Trophoblast cell (in vitro differentiated cells and primary cell): Measurements from ENCODE around the gene PHB1. TPM values are rescaled to one million over a fixed set of nuclear protein-coding genes. Genes with fewer than 3 reads are reported as not detected.

Source experiments
- DNase-seq, 2 donors: peaks; one replicate each; pipeline ENCODE4 v3.0.0-alpha.2; 2016
- H2AFZ ChIP-seq: 2 replicates; pipeline ENCODE4 v1.6.1; 2013; ENCODE audit warnings: low read length, moderate library complexity, mild to moderate bottlenecking; ENCODE audit not compliant: insufficient read depth, poor library complexity
- H2AK5ac ChIP-seq: 2 replicates; pipeline ENCODE4 v1.6.1; 2013; ENCODE audit warnings: mild to moderate bottlenecking, low read length
- H2BK120ac ChIP-seq: 2 replicates; pipeline ENCODE4 v1.6.1; 2013; ENCODE audit warnings: low read length, mild to moderate bottlenecking, moderate library complexity; ENCODE audit not compliant: insufficient read depth, poor library complexity
- H2BK12ac ChIP-seq: 2 replicates; pipeline ENCODE4 v1.6.1; 2013; ENCODE audit warnings: mild to moderate bottlenecking, low read length, moderate library complexity
- H2BK5ac ChIP-seq: 2 replicates; pipeline ENCODE4 v1.6.1; 2013; ENCODE audit warnings: low read length, low read depth, moderate library complexity, mild to moderate bottlenecking; ENCODE audit not compliant: poor library complexity
- H3K14ac ChIP-seq: 2 replicates; pipeline ENCODE4 v1.6.1; 2013; ENCODE audit warnings: mild to moderate bottlenecking, low read length
- H3K18ac ChIP-seq: 2 replicates; pipeline ENCODE4 v1.6.1; 2013; ENCODE audit warnings: mild to moderate bottlenecking, low read length
- H3K23ac ChIP-seq: 2 replicates; pipeline ENCODE4 v1.6.1; 2013; ENCODE audit warnings: low read length
- H3K27ac ChIP-seq: 2 replicates; pipeline ENCODE4 v1.5.1; 2013; ENCODE audit warnings: low read depth, mild to moderate bottlenecking, inconsistent platforms, low read length, moderate library complexity
- H3K27me3 ChIP-seq: 2 replicates; pipeline ENCODE4 v1.6.1; 2013; ENCODE audit warnings: inconsistent platforms, mild to moderate bottlenecking, low read length, moderate library complexity; ENCODE audit not compliant: insufficient read depth
- H3K36me3 ChIP-seq, 2 experiments: 1 replicate in 1 of 2; 2 replicates in 1 of 2; pipeline ENCODE4 v1.6.1; 2013; ENCODE audit warnings: low read length in 2 of 2, mild to moderate bottlenecking in 2 of 2, moderate library complexity in 1 of 2; ENCODE audit not compliant: insufficient read depth in 2 of 2, control insufficient read depth in 1 of 2
- H3K4ac ChIP-seq: 2 replicates; pipeline ENCODE4 v1.6.1; 2013; ENCODE audit warnings: low read depth, mild to moderate bottlenecking, low read length, moderate library complexity
- H3K4me1 ChIP-seq, 2 experiments: 1 replicate in 1 of 2; 2 replicates in 1 of 2; pipeline ENCODE4 v1.6.1; 2013; ENCODE audit warnings: low read length in 2 of 2, mild to moderate bottlenecking in 2 of 2, moderate library complexity in 1 of 2; ENCODE audit not compliant: insufficient read depth in 2 of 2, control insufficient read depth in 1 of 2
- H3K4me2 ChIP-seq: 2 replicates; pipeline ENCODE4 v1.6.1; 2013; ENCODE audit warnings: inconsistent platforms, mild to moderate bottlenecking, low read length, moderate library complexity
- H3K4me3 ChIP-seq: 2 replicates; pipeline ENCODE4 v1.5.1; 2013; ENCODE audit warnings: mild to moderate bottlenecking, low read depth, low read length, inconsistent platforms
- H3K79me1 ChIP-seq: one replicate; pipeline ENCODE4 v1.6.1; 2013; ENCODE audit warnings: low read length
- H3K79me2 ChIP-seq: 2 replicates; pipeline ENCODE4 v1.6.1; 2013; ENCODE audit warnings: low read length, mild to moderate bottlenecking; ENCODE audit not compliant: control insufficient read depth, insufficient read depth, poor library complexity
- H3K9ac ChIP-seq: 2 replicates; pipeline ENCODE4 v1.6.1; 2013; ENCODE audit warnings: mild to moderate bottlenecking, low read length
- H3K9me3 ChIP-seq: 2 replicates; pipeline ENCODE4 v1.6.1; 2013; ENCODE audit warnings: low read depth, mild to moderate bottlenecking, control low read depth, inconsistent platforms, low read length; ENCODE audit not compliant: insufficient read depth
- H4K12ac ChIP-seq: 2 replicates; pipeline ENCODE4 v1.6.1; 2013; ENCODE audit warnings: low read depth, mild to moderate bottlenecking, low read length, moderate library complexity
- H4K8ac ChIP-seq: 2 replicates; pipeline ENCODE4 v1.6.1; 2013; ENCODE audit warnings: low read depth, mild to moderate bottlenecking, low read length, moderate library complexity
- H4K91ac ChIP-seq: one replicate; pipeline ENCODE4 v1.6.1; 2013; ENCODE audit warnings: low read depth, mild to moderate bottlenecking, low read length, moderate library complexity
- WGBS: extraction: QIAGEN DNeasy Blood & Tissue Kit; methylation state at CpG from one replicate; pipeline ENCODE4 v1.1.7; 2013; ENCODE audit warnings: missing lambda C conversion rate; ENCODE audit not compliant: insufficient read length, insufficient coverage; ENCODE audit errors: extremely low coverage; 5-methylcytosine and 5-hydroxymethylcytosine counted together
- polyA plus RNA-seq: library from polyadenylated mRNA; stranded (reverse); fragments of 200-250 nt; gene quantifications from 2 replicates; pipeline ENCODE4 v1.2.3, GENCODE V29; 2013

The PHB1 gene
- 87.0 and 88.6 TPM in 2 replicates for polyA plus RNA-seq

DNA sequence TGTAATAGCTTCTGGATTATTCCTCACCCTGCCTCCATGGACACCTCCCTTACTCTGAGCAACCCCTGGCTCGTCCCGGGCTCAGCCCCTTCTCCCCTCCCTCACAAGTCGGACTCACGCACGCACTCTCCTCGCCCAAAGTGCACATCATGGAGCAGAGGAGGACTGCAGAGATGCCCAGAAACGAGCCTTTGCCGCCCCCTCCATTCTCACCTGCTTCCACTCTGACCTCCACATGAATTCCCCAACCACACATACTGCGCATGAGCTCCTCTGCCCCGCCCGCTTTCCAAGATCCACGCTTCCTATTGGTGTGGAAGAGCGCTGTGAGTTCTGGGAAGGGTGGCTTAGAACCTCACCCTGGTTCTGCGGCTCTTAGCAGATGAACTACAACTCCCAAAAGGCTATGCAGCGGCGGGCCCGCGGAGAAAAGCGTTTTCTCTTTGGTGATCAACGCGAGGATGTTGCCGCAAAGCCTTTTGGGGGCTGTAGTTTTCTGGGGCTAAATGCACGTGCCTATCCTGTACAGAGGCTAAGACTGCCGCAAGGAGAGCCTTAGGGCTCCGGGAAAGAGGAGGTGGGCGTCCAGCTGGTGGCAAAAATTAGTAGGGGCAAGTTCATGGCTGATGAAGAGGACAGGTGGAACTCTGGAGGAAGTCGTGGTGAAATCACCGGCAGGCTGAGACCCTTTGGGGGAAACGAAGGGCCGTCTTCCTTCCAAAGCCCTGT lies at the start of gene PHB1:
Gene PHB1 (minus strand): TSS at position 261 of the 729 bp plus-strand sequence. CDS start 1,618 bp downstream, outside the sequence.
- no peak within 1 kb of the TSS for H3K27ac ChIP-seq
- no peak within 1 kb of the TSS for H2BK5ac ChIP-seq
- no peak within 1 kb of the TSS for H2BK12ac ChIP-seq
- peak within 1 kb of the TSS; percentile 44 for H3K18ac ChIP-seq
- H4K12ac ChIP-seq = peak within 1 kb of the TSS; percentile 71
- H3K4me3 ChIP-seq = peak within 1 kb of the TSS; percentile 88
- peak within 1 kb of the TSS; percentile 46 for H4K91ac ChIP-seq
- H3K27me3 ChIP-seq = no peaks in the 10 kb centered on the region
- peak within 1 kb of the TSS; percentile 84 for H3K4me2 ChIP-seq
- H4K8ac ChIP-seq = peak within 1 kb of the TSS; percentile 90
- peaks cover 2% of the 10 kb centered on the region for H3K9me3 ChIP-seq
- H2AFZ ChIP-seq = peak within 1 kb of the TSS; percentile 64
- H2AK5ac ChIP-seq = no peak within 1 kb of the TSS
- H2BK120ac ChIP-seq = no peak within 1 kb of the TSS
- H3K79me2 ChIP-seq = peaks cover 2% of the 10 kb centered on the region
- H3K23ac ChIP-seq = no peak within 1 kb of the TSS
- no CpG with 5 or more reads among the region's 30 CpGs for WGBS
- peak; percentile 99 to 100 for DNase-seq
- H3K4ac ChIP-seq = peak within 1 kb of the TSS; percentile 34
- peak within 1 kb of the TSS; percentile 75 for H3K9ac ChIP-seq
- peaks cover 2 to 4% of the 10 kb centered on the region in 2 experiments for H3K4me1 ChIP-seq
- peak within 1 kb of the TSS; percentile 31 for H3K14ac ChIP-seq
- no peaks in the 10 kb centered on the region for H3K79me1 ChIP-seq
- peaks cover 11 to 28% of the 10 kb centered on the region in 2 experiments for H3K36me3 ChIP-seq

DNA sequence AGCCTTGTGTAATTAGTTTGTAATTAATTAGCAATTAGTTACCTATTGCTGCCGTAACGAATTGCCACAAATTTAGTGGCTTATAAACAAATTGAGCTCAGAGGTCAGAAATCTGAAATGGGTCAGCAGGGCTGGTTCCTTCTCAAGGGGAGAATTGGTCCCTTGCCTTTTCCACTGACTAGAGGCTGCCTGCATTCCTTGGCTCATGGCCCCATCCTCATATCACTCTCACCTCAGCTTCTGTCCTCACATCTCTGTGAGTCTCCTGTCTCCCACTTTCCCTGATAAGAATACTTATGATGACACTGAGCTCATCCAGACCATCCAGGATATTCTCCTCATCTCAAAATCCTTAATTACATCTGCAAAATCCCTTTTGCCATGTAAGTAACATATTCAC lies 49.4 kb upstream of the PHB1 start:
- H3K4ac ChIP-seq = no peak overlapping the region
- no peak overlapping the region for H2AK5ac ChIP-seq
- H3K79me1 ChIP-seq = no peaks in the 10 kb centered on the region
- H2BK12ac ChIP-seq = no peak overlapping the region
- no peak overlapping the region for H3K27ac ChIP-seq
- H2BK5ac ChIP-seq = no peak overlapping the region
- H3K4me2 ChIP-seq = no peak overlapping the region
- peaks cover 6% of the 10 kb centered on the region for H3K9me3 ChIP-seq
- H3K79me2 ChIP-seq = no peaks in the 10 kb centered on the region
- no peak overlapping the region for H3K23ac ChIP-seq
- H3K14ac ChIP-seq = no peak overlapping the region
- H3K4me3 ChIP-seq = no peak overlapping the region
- no peak for DNase-seq
- H2AFZ ChIP-seq = no peak overlapping the region
- no peaks in the 10 kb centered on the region for H3K4me1 ChIP-seq
- no peak overlapping the region for H4K8ac ChIP-seq
- no peak overlapping the region for H3K9ac ChIP-seq
- H3K18ac ChIP-seq = no peak overlapping the region
- H4K91ac ChIP-seq = no peak overlapping the region
- peaks cover 4% of the 10 kb centered on the region for H3K27me3 ChIP-seq
- H2BK120ac ChIP-seq = no peak overlapping the region
- WGBS = no CpG with 5 or more reads among the region's 2 CpGs
- no peak overlapping the region for H4K12ac ChIP-seq
- H3K36me3 ChIP-seq = no peaks in the 10 kb centered on the region

- Histone ChIP-seq H3K9me3 (peaks cover 6% of the 10 kb centered on the region), H3K4ac (no peak overlapping the region), H3K79me2 (no peaks in the 10 kb centered on the region), H3K79me1 (no peaks in the 10 kb centered on the region), H3K9ac (no peak overlapping the region), H3K23ac (no peak overlapping the region), H3K27ac (no peak overlapping the region), H4K8ac (no peak overlapping the region), H4K91ac (no peak overlapping the region), H3K18ac (no peak overlapping the region), H3K27me3 (no peaks in the 10 kb centered on the region), H2AK5ac (no peak overlapping the region), H3K4me1 (no peaks in the 10 kb centered on the region), H2BK120ac (no peak overlapping the region), H4K12ac (no peak overlapping the region), H2BK12ac (no peak overlapping the region), H3K14ac (no peak overlapping the region), H3K4me2 (no peak overlapping the region), H3K4me3 (no peak overlapping the region), H2BK5ac (no peak overlapping the region), H2AFZ (no peak overlapping the region), H3K36me3 (no peaks in the 10 kb centered on the region)
- no CpG with 5 or more reads among the region's 2 CpGs for WGBS
- DNase-seq = no peak
Measured at GRCh38 chr17:49461580-49461979, 46.9 kb upstream of the PHB1 start.

GRCh38 chr17:49460401-49460800 lies 45.7 kb upstream of the PHB1 start:
- H2BK12ac ChIP-seq = no peak overlapping the region
- no peak overlapping the region for H3K4me2 ChIP-seq
- H2BK5ac ChIP-seq = no peak overlapping the region
- no peak overlapping the region for H3K27ac ChIP-seq
- DNase-seq = no peak
- no peaks in the 10 kb centered on the region for H3K79me1 ChIP-seq
- H3K9ac ChIP-seq = no peak overlapping the region
- no peak overlapping the region for H3K23ac ChIP-seq
- no CpG with 5 or more reads among the region's 7 CpGs for WGBS
- H3K14ac ChIP-seq = no peak overlapping the region
- H2AFZ ChIP-seq = no peak overlapping the region
- no peak overlapping the region for H2AK5ac ChIP-seq
- H3K4ac ChIP-seq = no peak overlapping the region
- H3K79me2 ChIP-seq = no peaks in the 10 kb centered on the region
- no peaks in the 10 kb centered on the region for H3K4me1 ChIP-seq
- H3K9me3 ChIP-seq = peaks cover 6% of the 10 kb centered on the region
- no peak overlapping the region for H3K4me3 ChIP-seq
- H2BK120ac ChIP-seq = no peak overlapping the region
- H3K36me3 ChIP-seq = no peaks in the 10 kb centered on the region
- H4K91ac ChIP-seq = no peak overlapping the region
- H3K18ac ChIP-seq = no peak overlapping the region
- no peaks in the 10 kb centered on the region for H3K27me3 ChIP-seq
- H4K8ac ChIP-seq = no peak overlapping the region
- no peak overlapping the region for H4K12ac ChIP-seq
